H1 (cell line): ENCODE results near the gene KRTAP12-3.

Source experiments
- CHD2 ChIP-seq: IDR thresholded peaks from 2 replicates; pipeline ENCODE4 v1.6.1; 2012; ENCODE audit warnings: low read length, improper control_type of control experiment
- CTCF ChIP-seq, 3 experiments: IDR thresholded peaks; 1 replicate in 2 of 3; 2 replicates in 1 of 3; pipeline versions ENCODE4 v1.5.1 to v1.6.1; 2011; ENCODE audit warnings: low read length in 3 of 3, mild to moderate bottlenecking in 3 of 3, inconsistent platforms in 2 of 3, low read depth in 1 of 3, moderate library complexity in 1 of 3; ENCODE audit not compliant: insufficient read depth in 1 of 3; ENCODE audit errors: control extremely low read depth in 1 of 3
- POLR2AphosphoS5 ChIP-seq: IDR thresholded peaks from 2 replicates; pipeline ENCODE4 v1.6.1; 2011; ENCODE audit warnings: low read depth, low read length
- RXRA ChIP-seq: IDR thresholded peaks from 2 replicates; pipeline ENCODE4 v1.6.1; 2011; ENCODE audit warnings: low read depth, mild to moderate bottlenecking, low read length, moderate library complexity; ENCODE audit not compliant: insufficient read depth
- USF2 ChIP-seq: IDR thresholded peaks from 2 replicates; pipeline ENCODE4 v1.6.1; 2011; ENCODE audit warnings: low read length, improper control_type of control experiment

- TF ChIP-seq CHD2, result no peak
- TF ChIP-seq CTCF (IDR thresholded peaks at IDR 0.05; ENCODE audit: control extremely low read depth in 1 of 3, insufficient read depth in 1 of 3, low read depth in 1 of 3, low read length in 3 of 3), result peak in 1 of 3 experiments; percentile 22; a peak in 1 of 4 replicates
- TF ChIP-seq USF2, result no peak
- TF ChIP-seq RXRA, result no peak
- TF ChIP-seq POLR2AphosphoS5, result no peak
Observed at GRCh38 chr21:44617071-44617501, 40.6 kb upstream of the KRTAP12-3 start.
